ENCODE results near the gene MANSC1. TPM values are rescaled to one million over a fixed set of nuclear protein-coding genes. Genes with fewer than 3 reads are reported as not detected.

The MANSC1 gene
- polyA plus RNA-seq, 3 donors = 0.24 to 2.3 (median 1.5) TPM

GRCh38 chr12:12336511-12336910 lies 13.5 kb downstream of the MANSC1 start:
- no peak overlapping the region for H3K4me3 Mint-ChIP-seq
- Histone ChIP-seq H3K36me3 (replicated peaks in 1 of 2; ENCODE audit: control insufficient read depth in 1 of 2, insufficient read depth in 2 of 2, low read length in 2 of 2) (no peaks in the 10 kb centered on the region), H3K9me3 (replicated peaks in 1 of 2; ENCODE audit: control insufficient read depth in 1 of 2, insufficient read depth in 1 of 2, low read length in 2 of 2) (no peaks in the 10 kb centered on the region), H2AFZ (ENCODE audit: insufficient read depth, low read depth, low read length, poor library complexity, severe bottlenecking) (no peak overlapping the region), H3K79me2 (ENCODE audit: insufficient read depth, low read length) (no peaks in the 10 kb centered on the region), H3K4me2 (replicated peaks; ENCODE audit: extremely low read depth, low read length, poor library complexity, severe bottlenecking) (no peak overlapping the region), H3K27me3 (ENCODE audit: control insufficient read depth in 2 of 2, insufficient read depth in 2 of 2, low read length in 2 of 2) (no peaks in the 10 kb centered on the region), H3K4me3 (replicated peaks in 1 of 3; ENCODE audit: low read depth in 2 of 3, low read length in 3 of 3) (no peak overlapping the region), H3K27ac (ENCODE audit: low read depth in 1 of 2, low read length in 2 of 2) (no peak overlapping the region), H3K4me1 (ENCODE audit: control insufficient read depth in 1 of 2, insufficient read depth in 2 of 2, low read length in 2 of 2) (peaks cover 9 to 15% of the 10 kb centered on the region in 2 donors), H4K20me1 (ENCODE audit: insufficient read depth, low read length) (no peaks in the 10 kb centered on the region), H3K9ac (ENCODE audit: insufficient read depth, low read length, poor library complexity, severe bottlenecking) (no peak overlapping the region)
- no peak overlapping the region for H3K27ac Mint-ChIP-seq
- TF ChIP-seq CTCF (IDR thresholded peaks at IDR 0.05) = no peak
- H3K27me3 Mint-ChIP-seq (ENCODE audit: low read depth in 3 of 3) = peaks cover 0 to 7% (median 2%) of the 10 kb centered on the region in 3 donors
- H3K36me3 Mint-ChIP-seq = peaks cover 0 to 5% of the 10 kb centered on the region in 2 donors
- H3K4me1 Mint-ChIP-seq = peaks cover 19% of the 10 kb centered on the region
- no CpG with 5 or more reads among the region's 1 CpG for WGBS (ENCODE audit: insufficient coverage)
- DNase-seq = no peak
- intact Hi-C loops (cut with micrococcal nuclease) = no loop called here
- peaks cover 0 to 1% (median 0%) of the 10 kb centered on the region in 7 donors for H3K9me3 Mint-ChIP-seq

GRCh38 chr12:12336049-12336411 lies 14.0 kb downstream of the MANSC1 start:
- Histone ChIP-seq H3K9ac (ENCODE audit: insufficient read depth, low read length, poor library complexity, severe bottlenecking) (no peak overlapping the region), H3K4me3 (replicated peaks in 1 of 3; ENCODE audit: low read depth in 2 of 3, low read length in 3 of 3) (no peak overlapping the region), H2AFZ (ENCODE audit: insufficient read depth, low read depth, low read length, poor library complexity, severe bottlenecking) (no peak overlapping the region), H3K27ac (ENCODE audit: low read depth in 1 of 2, low read length in 2 of 2) (no peak overlapping the region), H3K4me2 (replicated peaks; ENCODE audit: extremely low read depth, low read length, poor library complexity, severe bottlenecking) (no peak overlapping the region), H3K27me3 (ENCODE audit: control insufficient read depth in 2 of 2, insufficient read depth in 2 of 2, low read length in 2 of 2) (no peaks in the 10 kb centered on the region), H3K4me1 (ENCODE audit: control insufficient read depth in 1 of 2, insufficient read depth in 2 of 2, low read length in 2 of 2) (peaks cover 9 to 15% of the 10 kb centered on the region in 2 donors), H3K79me2 (ENCODE audit: insufficient read depth, low read length) (no peaks in the 10 kb centered on the region), H3K36me3 (replicated peaks in 1 of 2; ENCODE audit: control insufficient read depth in 1 of 2, insufficient read depth in 2 of 2, low read length in 2 of 2) (no peaks in the 10 kb centered on the region), H4K20me1 (ENCODE audit: insufficient read depth, low read length) (no peaks in the 10 kb centered on the region), H3K9me3 (replicated peaks in 1 of 2; ENCODE audit: control insufficient read depth in 1 of 2, insufficient read depth in 1 of 2, low read length in 2 of 2) (no peaks in the 10 kb centered on the region)
- Mint-ChIP-seq H3K4me1 (peaks cover 19% of the 10 kb centered on the region), H3K9me3 (peaks cover 0 to 1% (median 0%) of the 10 kb centered on the region in 7 donors), H3K27ac (no peak overlapping the region), H3K27me3 (ENCODE audit: low read depth in 3 of 3) (peaks cover 0 to 7% (median 4%) of the 10 kb centered on the region in 3 donors), H3K4me3 (no peak overlapping the region), H3K36me3 (peaks cover 0 to 5% of the 10 kb centered on the region in 2 donors)
- DNase-seq = no peak
- no peak for TF ChIP-seq CTCF (IDR thresholded peaks at IDR 0.05)
- intact Hi-C loops (cut with micrococcal nuclease) = no loop called here
- WGBS (ENCODE audit: insufficient coverage) = 100% methylated on average over 3 of the region's 5 CpGs
